A549 (cell line): ENCODE measurements around the gene CCND2. TPM values are rescaled to one million over a fixed set of nuclear protein-coding genes. Genes with fewer than 3 reads are reported as not detected.

Experiments used
- ATAC-seq, 2 experiments: fragments of 200-7000 bp in 1 of 2; fragments of >200 bp in 1 of 2; cut with Nextera tagmentation in 1 of 2; cut with Tn5 transposase in 1 of 2; 3 replicates each; pipeline versions ENCODE4 v1.8.0 to v1.9.1; 2018 to 2020; ENCODE audit warnings: mild to moderate bottlenecking in 1 of 2, moderate library complexity in 1 of 2
- CTCF ChIA-PET: fragments of 300-600 bp; sonication (Branson Sonifier 250); formaldehyde crosslinking; extraction: SDS; loops from one replicate; lab custom pipeline; 2021; ENCODE audit warnings: antibody characterized with exemption, inconsistent platforms; lab: Yijun Ruan, JAX
- POLR2A ChIA-PET: fragments of 350-600 bp; formaldehyde crosslinking; extraction: SDS; loops from one replicate; lab custom pipeline; 2021; ENCODE audit warnings: antibody characterized with exemption, inconsistent platforms; lab: Yijun Ruan, JAX
- DNase-seq, 2 experiments: peaks; one replicate each; pipeline versions ENCODE4 v3.0.0 to v3.0.0-alpha.2; 2011 to 2016; ENCODE audit warnings: low read depth in 1 of 2, low spot score in 1 of 2
- FAIRE-seq: peaks from 2 replicates; lab custom pipeline; 2011; peaks lifted over from hg19 to GRCh38; lab: Jason Lieb, UNC
- H3K27ac ChIP-seq, 2 experiments: fragments of >200 bp; sonication (Bioruptor Twin); formaldehyde crosslinking; 3 replicates each; pipeline ENCODE4 v1.5.1; 2016 to 2017
- H3K4me1 ChIP-seq: fragments of >200 bp; sonication (Bioruptor Twin); formaldehyde crosslinking; 3 replicates; pipeline ENCODE4 v1.6.1; 2016
- H3K4me2 ChIP-seq: fragments of >200 bp; sonication (Bioruptor Twin); formaldehyde crosslinking; 3 replicates; pipeline ENCODE4 v1.6.1; 2016
- H3K4me3 ChIP-seq: fragments of >200 bp; sonication (Bioruptor Twin); formaldehyde crosslinking; 3 replicates; pipeline ENCODE4 v1.5.1; 2016
- H3K9me3 ChIP-seq: fragments of >200 bp; sonication (Bioruptor Twin); formaldehyde crosslinking; 3 replicates; pipeline ENCODE4 v1.6.1; 2016
- BCL3 ChIP-seq: fragments of >200 bp; sonication (Bioruptor Twin); formaldehyde crosslinking; IDR thresholded peaks from 3 replicates; pipeline ENCODE4 v1.6.1; 2016
- CBX2 ChIP-seq: fragments of 200-600 bp; sonication (generic); IDR thresholded peaks from 2 replicates; pipeline ENCODE4 v1.6.1; 2016; ENCODE audit warnings: low read depth, mild to moderate bottlenecking, borderline replicate concordance
- CEBPB ChIP-seq, 2 experiments: fragments of >200 bp in 1 of 2; sonication (Bioruptor Twin) in 1 of 2; formaldehyde crosslinking in 1 of 2; IDR thresholded peaks; 2 replicates each; pipeline ENCODE4 v1.6.1; 2012 to 2016
- CTCF ChIP-seq: fragments of >200 bp; sonication (Bioruptor Twin); formaldehyde crosslinking; IDR thresholded peaks from 3 replicates; pipeline ENCODE4 v1.5.1; 2016
- E2F6 ChIP-seq: IDR thresholded peaks from 2 replicates; pipeline ENCODE4 v1.6.1; 2012; ENCODE audit warnings: low read depth, borderline replicate concordance
- ELK1 ChIP-seq: fragments of 150-350 bp; IDR thresholded peaks from 2 replicates; pipeline ENCODE4 v1.6.1; 2014; ENCODE audit warnings: low read depth, mild to moderate bottlenecking, low read length
- ESRRA ChIP-seq: fragments of 150-350 bp; IDR thresholded peaks from 2 replicates; pipeline ENCODE4 v1.6.1; 2014; ENCODE audit warnings: mild to moderate bottlenecking, low read length, borderline replicate concordance
- FOSB ChIP-seq: fragments of 250-450 bp; sonication (Bioruptor Pico); IDR thresholded peaks from 2 replicates; pipeline ENCODE4 v1.5.0; 2020; ENCODE audit warnings: mild to moderate bottlenecking, moderate library complexity
- FOXS1 ChIP-seq: fragments of 250-450 bp; sonication (Bioruptor Pico); IDR thresholded peaks from 2 replicates; pipeline ENCODE4 v1.5.0; 2020; ENCODE audit warnings: mild to moderate bottlenecking, moderate library complexity
- GATA3 ChIP-seq: IDR thresholded peaks from 2 replicates; pipeline ENCODE4 v1.6.1; 2012; ENCODE audit warnings: borderline replicate concordance
- HDAC2 ChIP-seq: fragments of 200-600 bp; sonication (generic); IDR thresholded peaks from 2 replicates; pipeline ENCODE4 v1.6.1; 2016
- HEYL ChIP-seq: fragments of 250-450 bp; sonication (Bioruptor Pico); IDR thresholded peaks from 2 replicates; pipeline ENCODE4 v1.8.0; 2021; ENCODE audit warnings: mild to moderate bottlenecking, moderate library complexity
- HOXA7 ChIP-seq: fragments of 250-450 bp; sonication (Bioruptor Pico); IDR thresholded peaks from 2 replicates; pipeline ENCODE4 v1.5.0; 2020; ENCODE audit warnings: mild to moderate bottlenecking, moderate library complexity
- HOXB13 ChIP-seq: fragments of 250-450 bp; sonication (Bioruptor Pico); IDR thresholded peaks from 2 replicates; pipeline ENCODE4 v1.5.0; 2020; ENCODE audit warnings: low read depth, mild to moderate bottlenecking, moderate library complexity
- JUNB ChIP-seq: fragments of >200 bp; sonication (Bioruptor Twin); formaldehyde crosslinking; IDR thresholded peaks from 2 replicates; pipeline ENCODE4 v1.6.1; 2016
- KDM1A ChIP-seq: fragments of 200-600 bp; sonication (generic); IDR thresholded peaks from 2 replicates; pipeline ENCODE4 v1.6.1; 2016; ENCODE audit warnings: low read depth, mild to moderate bottlenecking
- NR3C1 ChIP-seq: fragments of >200 bp; sonication (Bioruptor Twin); formaldehyde crosslinking; IDR thresholded peaks from 3 replicates; pipeline ENCODE4 v1.6.1; 2017
- PBX3 ChIP-seq: IDR thresholded peaks from 2 replicates; pipeline ENCODE4 v1.6.1; 2012
- PHF8 ChIP-seq: fragments of 200-600 bp; sonication (generic); IDR thresholded peaks from 2 replicates; pipeline ENCODE4 v1.6.1; 2016; ENCODE audit warnings: low read depth, mild to moderate bottlenecking, antibody characterized with exemption, moderate library complexity, borderline replicate concordance
- RAD21 ChIP-seq, 2 experiments: fragments of >200 bp in 1 of 2; sonication (Bioruptor Twin) in 1 of 2; formaldehyde crosslinking in 1 of 2; IDR thresholded peaks in 1 of 2; conservative IDR thresholded peaks in 1 of 2; 2 replicates in 1 of 2; 3 replicates in 1 of 2; pipeline ENCODE4 v1.6.1; 2012 to 2018; ENCODE audit warnings: inconsistent platforms in 1 of 2
- RCOR1 ChIP-seq: fragments of 150-350 bp; IDR thresholded peaks from 2 replicates; pipeline ENCODE4 v1.6.1; 2014; ENCODE audit warnings: antibody characterized with exemption, low read length, low read depth
- REST ChIP-seq: fragments of 200-600 bp; sonication (generic); IDR thresholded peaks from 2 replicates; pipeline ENCODE4 v1.6.1; 2016; ENCODE audit warnings: antibody characterized with exemption, mild to moderate bottlenecking, moderate library complexity
- RFX5 ChIP-seq: fragments of 450-650 bp; IDR thresholded peaks from 2 replicates; pipeline ENCODE4 v1.7.1; 2014; ENCODE audit warnings: antibody characterized with exemption, mild to moderate bottlenecking, moderate library complexity
- RNF2 ChIP-seq: fragments of 200-600 bp; sonication (generic); IDR thresholded peaks from 2 replicates; pipeline ENCODE4 v1.6.1; 2016; ENCODE audit warnings: low read depth, mild to moderate bottlenecking, antibody characterized with exemption, moderate library complexity, borderline replicate concordance
- TFCP2L1 ChIP-seq: fragments of 250-450 bp; sonication (Bioruptor Pico); IDR thresholded peaks from 2 replicates; pipeline ENCODE4 v1.5.0; 2021; ENCODE audit warnings: mild to moderate bottlenecking
- ZC3H11A ChIP-seq: fragments of 450-650 bp; IDR thresholded peaks from 2 replicates; pipeline ENCODE4 v1.6.1; 2014; ENCODE audit warnings: antibody characterized with exemption, mild to moderate bottlenecking
- ZFP36 ChIP-seq: fragments of 450-650 bp; IDR thresholded peaks from 2 replicates; pipeline ENCODE4 v1.6.1; 2014; ENCODE audit warnings: borderline replicate concordance; ENCODE audit not compliant: partially characterized antibody
- ZNF302 ChIP-seq: fragments of 250-450 bp; sonication (Bioruptor Pico); IDR thresholded peaks from 2 replicates; pipeline ENCODE4 v1.9.0; 2021; ENCODE audit warnings: inconsistent platforms, mild to moderate bottlenecking, moderate library complexity
- ZSCAN20 ChIP-seq: fragments of 250-450 bp; sonication (Bioruptor Pico); IDR thresholded peaks from 2 replicates; pipeline ENCODE4 v1.8.0; 2022; ENCODE audit warnings: mild to moderate bottlenecking, moderate library complexity
- WGBS: methylation state at CpG from one replicate; pipeline ENCODE4 v1.1.6; 2017; ENCODE audit errors: missing lambda C conversion rate; 5-methylcytosine and 5-hydroxymethylcytosine counted together
- polyA plus RNA-seq, 4 experiments: library from polyadenylated mRNA; depleted of rRNA in 3 of 4; stranded (reverse); fragments of >200 nt; fragmentation: RNase III in 1 of 4; extraction: RNeasy Plus Mini Kit Qiagen cat#74134 plus additional on column Dnase treatment in 1 of 4; gene quantifications; 2 replicates in 3 of 4; 3 replicates in 1 of 4; pipeline ENCODE4 v1.2.3, GENCODE V29; 2011 to 2017

The CCND2 gene
- polyA plus RNA-seq, 2 of the 4 experiments (the other 2 are of a cell fraction): 0.18 TPM; not detected in 1

- Histone ChIP-seq H3K4me1 (no peaks in the 10 kb centered on the region), H3K9me3 (no peaks in the 10 kb centered on the region), H3K4me2 (no peak overlapping the region), H3K4me3 (no peak overlapping the region), H3K27ac (no peak overlapping the region)
- 50% methylated on average over 14 of the region's 14 CpGs for WGBS
- FAIRE-seq (no peak), ATAC-seq (no peak), DNase-seq (no peak)
- TF ChIP-seq HOXA7 (CRISPR knock-in tag) (no peak), REST (no peak), KDM1A (no peak), E2F6 (no peak), ESRRA (no peak), GATA3 (no peak), CBX2 (no peak), ELK1 (no peak), FOXS1 (CRISPR knock-in tag) (no peak), HEYL (CRISPR knock-in tag) (no peak), PBX3 (no peak), RNF2 (no peak), RCOR1 (no peak), NR3C1 (no peak), TFCP2L1 (CRISPR knock-in tag) (no peak), JUNB (no peak)
- CTCF ChIA-PET: interaction anchor here (1.0 to 7.8 kb wide), 5 partner anchors 14 to 993 kb away, joined by 3 to 62 read pairs (median 4); no protein-coding TSS in a partner anchor
- POLR2A ChIA-PET: no interaction called here
These were observed 19.9 kb downstream of the CCND2 start for GRCh38 chr12:4293299-4293965.

GRCh38 chr12:4293966-4294505 is 20.5 kb downstream of the CCND2 start:
- DNase-seq: no peak
- 30% methylated on average over 15 of the region's 16 CpGs for WGBS
- ChIA-PET CTCF (interaction anchor here (1.0 to 7.8 kb wide), 5 partner anchors 14 to 994 kb away, joined by 3 to 62 read pairs (median 4); no protein-coding TSS in a partner anchor), POLR2A (no interaction called here)
- Histone ChIP-seq H3K4me3 (no peak overlapping the region), H3K4me1 (no peaks in the 10 kb centered on the region), H3K4me2 (no peak overlapping the region), H3K27ac (no peak overlapping the region), H3K9me3 (no peaks in the 10 kb centered on the region)
- no peak for ATAC-seq
- no peak for FAIRE-seq
- TF ChIP-seq ZFP36: no peak
- no peak for TF ChIP-seq RAD21 (conservative IDR thresholded peaks at IDR 0.05 in 1 of 2, IDR thresholded peaks at IDR 0.05 in 1 of 2)
- TF ChIP-seq CTCF: no peak
- TF ChIP-seq HDAC2: no peak
- TF ChIP-seq ZNF302 (CRISPR knock-in tag): no peak
- no peak for TF ChIP-seq FOSB (CRISPR knock-in tag)
- TF ChIP-seq PHF8: no peak
- no peak for TF ChIP-seq RFX5
- no peak for TF ChIP-seq HOXB13 (CRISPR knock-in tag)
- TF ChIP-seq BCL3: no peak
- no peak for TF ChIP-seq CBX2
- no peak for TF ChIP-seq CEBPB (IDR thresholded peaks at IDR 0.05)
- no peak for TF ChIP-seq ZC3H11A
- TF ChIP-seq ZSCAN20 (CRISPR knock-in tag): no peak
